ENCODE data around the gene STAB1.

The STAB1 gene

GRCh38 chr3:52458031-52458760 is 36.9 kb upstream of the STAB1 start:
- no peak for DNase-seq

GRCh38 chr3:52458770-52459545 is 36.2 kb upstream of the STAB1 start:
- DNase-seq, result no peak

GRCh38 chr3:52461874-52462273 is 33.3 kb upstream of the STAB1 start:
- DNase-seq, result no peak

- DNase-seq, result no peak
Measured at GRCh38 chr3:52463416-52463815, 31.7 kb upstream of the STAB1 start.

- no peak for DNase-seq
Measured at GRCh38 chr3:52468336-52468735, 26.8 kb upstream of the STAB1 start.

GRCh38 chr3:52469001-52469400 is 26.1 kb upstream of the STAB1 start:
- no peak for DNase-seq

- DNase-seq, result no peak
Measured at GRCh38 chr3:52470920-52471319, 24.2 kb upstream of the STAB1 start.

- no peak for DNase-seq
Measured at GRCh38 chr3:52471371-52472238, 23.5 kb upstream of the STAB1 start.

GRCh38 chr3:52472239-52473000 is 22.7 kb upstream of the STAB1 start:
- DNase-seq, result no peak

GRCh38 chr3:52473026-52473425 is 22.1 kb upstream of the STAB1 start:
- no peak for DNase-seq

GRCh38 chr3:52477076-52477795 is 17.9 kb upstream of the STAB1 start:
- DNase-seq, result no peak

- DNase-seq, result no peak
Measured at GRCh38 chr3:52477796-52478095, 17.4 kb upstream of the STAB1 start.

- DNase-seq, result no peak
Measured at GRCh38 chr3:52479037-52479876, 15.9 kb upstream of the STAB1 start.

- no peak for DNase-seq
Measured at GRCh38 chr3:52479877-52480575, 15.1 kb upstream of the STAB1 start.

- no peak for DNase-seq
Measured at GRCh38 chr3:52480768-52481715, 14.1 kb upstream of the STAB1 start.

GRCh38 chr3:52481819-52482521 is 13.2 kb upstream of the STAB1 start:
- no peak for DNase-seq

- DNase-seq, result no peak
Measured at GRCh38 chr3:52483081-52483480, 12.1 kb upstream of the STAB1 start.

GRCh38 chr3:52483577-52484381 is 11.4 kb upstream of the STAB1 start:
- no peak for DNase-seq
